K562 (cell line): ENCODE measurements around the gene PRRC2A. TPM values are rescaled to one million over a fixed set of nuclear protein-coding genes. Genes with fewer than 3 reads are reported as not detected.

Experiments used
- ATAC-seq: fragments of 200-7000 bp; cut with Tn5 transposase; 3 replicates; pipeline ENCODE4 v1.9.1; 2020; ENCODE audit warnings: moderate library complexity
- BruUV-seq: library from RNA; stranded (reverse); fragments of 400-500 nt; replicated peaks from 2 replicates; lab custom pipeline; 2021; lab: Mats Ljungman, UMichigan
- CTCF ChIA-PET: fragments of 300-600 bp; formaldehyde crosslinking; extraction: SDS; loops from one replicate; lab custom pipeline; 2021; ENCODE audit warnings: low intra/inter-chr PET ratio; lab: Yijun Ruan, JAX
- POLR2A ChIA-PET: fragments of 300-600, 350-650 bp; sonication (Branson Sonifier 250); formaldehyde crosslinking; extraction: SDS; loops from one replicate; lab custom pipeline; 2021; ENCODE audit warnings: antibody characterized with exemption, inconsistent platforms; lab: Yijun Ruan, JAX
- DNase-seq, 4 experiments: peaks; one replicate each; pipeline versions ENCODE4 v3.0.0 to v3.0.0-alpha.2; 2011 to 2018; ENCODE audit warnings: low spot score in 3 of 4, mixed read lengths in 3 of 4; ENCODE audit errors: extremely low read depth in 1 of 4
- FAIRE-seq: peaks from 2 replicates; lab custom pipeline; 2011; peaks lifted over from hg19 to GRCh38; lab: Jason Lieb, UNC
- H2AFZ ChIP-seq: 2 replicates; pipeline ENCODE4 v1.6.0; 2011; ENCODE audit warnings: low read depth, low read length, control low read depth, inconsistent platforms
- H3K27ac ChIP-seq: fragments of 200-600 bp; 3 replicates; pipeline ENCODE4 v1.8.0; 2011; ENCODE audit warnings: low read depth, mild to moderate bottlenecking, control low read depth, inconsistent platforms, low read length, moderate library complexity, mixed read lengths; ENCODE audit errors: extremely low read depth
- H3K27me3 ChIP-seq, 2 experiments: fragments of 300-600 bp in 1 of 2; 2 replicates in 1 of 2; 3 replicates in 1 of 2; pipeline versions ENCODE4 v1.6.0 to v1.8.0; 2011; ENCODE audit warnings: inconsistent platforms in 2 of 2, low read length in 2 of 2, mild to moderate bottlenecking in 1 of 2, mixed read lengths in 1 of 2, moderate library complexity in 1 of 2; ENCODE audit not compliant: control insufficient read depth in 2 of 2, insufficient read depth in 2 of 2
- H3K36me3 ChIP-seq: fragments of 300-600 bp; 3 replicates; pipeline ENCODE4 v1.8.0; 2011; ENCODE audit warnings: mild to moderate bottlenecking, low read length, inconsistent platforms; ENCODE audit not compliant: control insufficient read depth, insufficient read depth
- H3K4me1 ChIP-seq, 2 experiments: fragments of 200-600 bp in 1 of 2; replicated peaks in 1 of 2; 2 replicates in 1 of 2; 3 replicates in 1 of 2; pipeline versions ENCODE4 v1.5.1 to v1.8.0; 2011; ENCODE audit warnings: inconsistent platforms in 2 of 2, low read length in 2 of 2, mild to moderate bottlenecking in 1 of 2, mixed read lengths in 1 of 2, moderate library complexity in 1 of 2; ENCODE audit not compliant: control insufficient read depth in 2 of 2, insufficient read depth in 2 of 2
- H3K4me2 ChIP-seq: 2 replicates; pipeline ENCODE4 v1.6.1; 2011; ENCODE audit warnings: low read length, control low read depth, inconsistent platforms, mixed read lengths; ENCODE audit not compliant: insufficient read depth
- H3K4me3 ChIP-seq: fragments of 200-600 bp; sonication (generic), shearing (Covaris generic); 2 replicates; pipeline ENCODE4 v1.5.1; 2016; ENCODE audit warnings: control low read depth, inconsistent platforms
- H3K79me2 ChIP-seq: fragments of 200-600 bp; 3 replicates; pipeline ENCODE4 v1.8.0; 2011; ENCODE audit warnings: low read length, inconsistent platforms; ENCODE audit not compliant: control insufficient read depth, insufficient read depth
- H3K9ac ChIP-seq, 2 experiments: 2 replicates each; pipeline versions ENCODE4 v1.6.0 to v1.6.1; 2011; ENCODE audit warnings: low read depth in 2 of 2, low read length in 2 of 2, control low read depth in 1 of 2, inconsistent platforms in 1 of 2, mild to moderate bottlenecking in 1 of 2, mixed read lengths in 1 of 2; ENCODE audit not compliant: insufficient read depth in 1 of 2
- H3K9me1 ChIP-seq: one replicate; pipeline ENCODE4 v1.6.0; 2011; ENCODE audit warnings: inconsistent platforms, mild to moderate bottlenecking, low read length, moderate library complexity; ENCODE audit not compliant: control insufficient read depth, insufficient read depth
- H3K9me3 ChIP-seq: replicated peaks from 2 replicates; pipeline ENCODE4 v1.5.1; 2011; ENCODE audit warnings: low read depth, low read length, inconsistent platforms; ENCODE audit not compliant: control insufficient read depth, insufficient read depth
- H4K20me1 ChIP-seq: replicated peaks from 2 replicates; pipeline ENCODE4 v1.6.1; 2011; ENCODE audit warnings: low read length, inconsistent platforms, mixed read lengths; ENCODE audit not compliant: control insufficient read depth, insufficient read depth
- GABPA ChIP-seq: fragments of 200-800 bp; sonication (Bioruptor generic); conservative IDR thresholded peaks from 2 replicates; pipeline ENCODE4 v1.6.1; 2016; ENCODE audit warnings: low read depth, missing genetic modification characterization, missing compliant biosample characterization
- RAD51 ChIP-seq: fragments of 450-650 bp; IDR thresholded peaks from 2 replicates; pipeline ENCODE4 v1.7.1; 2016; ENCODE audit warnings: low read depth, mild to moderate bottlenecking, borderline replicate concordance
- SPI1 ChIP-seq: IDR thresholded peaks from 2 replicates; pipeline ENCODE4 v1.6.1; 2011; ENCODE audit warnings: low read depth, low read length, control low read depth, borderline replicate concordance
- TAL1 ChIP-seq: fragments of 450-650 bp; IDR thresholded peaks from 2 replicates; pipeline ENCODE4 v1.6.1; 2016; ENCODE audit warnings: mild to moderate bottlenecking
- ZBTB7A ChIP-seq: IDR thresholded peaks from 2 replicates; pipeline ENCODE4 v1.6.1; 2011; ENCODE audit warnings: low read depth, mild to moderate bottlenecking, low read length, moderate library complexity, borderline replicate concordance; ENCODE audit not compliant: control insufficient read depth
- ZNF12 ChIP-seq: sonication (generic); formaldehyde crosslinking; IDR thresholded peaks from 2 replicates; pipeline ENCODE4 v1.4.0; 2020; ENCODE audit warnings: mild to moderate bottlenecking, missing genetic modification reagents
- ZNF134 ChIP-seq: fragments of 250-450 bp; sonication (Bioruptor Pico); conservative IDR thresholded peaks from 2 replicates; pipeline ENCODE4 v1.4.0; 2020
- ZNF766 ChIP-seq: fragments of 200-800 bp; sonication (Bioruptor generic); conservative IDR thresholded peaks from 2 replicates; pipeline ENCODE4 v1.6.1; 2016; ENCODE audit warnings: missing genetic modification characterization, missing compliant biosample characterization
- whole genome bisulfite sequencing: fragments of 100-300 bp; shearing (Covaris generic); methylation state at CpG from one replicate; pipeline ENCODE4 v1.1.6; 2016; ENCODE audit warnings: low coverage, mixed read lengths; ENCODE audit not compliant: insufficient coverage; ENCODE audit errors: missing lambda C conversion rate; 5-methylcytosine and 5-hydroxymethylcytosine counted together
- in situ Hi-C: fragments of 300-500 bp; cut with MboI; formaldehyde crosslinking; loops from 4 replicates; pipeline ENCODE4 v1.15.0; 2018; ENCODE audit warnings: inconsistent platforms, mixed read lengths
- intact Hi-C: fragments of 100-400 bp; cut with micrococcal nuclease; formaldehyde crosslinking; loops from 2 replicates; pipeline ENCODE4 v1.14.2; 2022
- polyA plus RNA-seq, 8 experiments: library from polyadenylated mRNA; depleted of rRNA in 4 of 8; stranded (reverse) in 5 of 8; unstranded in 3 of 8; fragments of >200 nt; fragmentation: Nextera tagmentation in 2 of 8; fragmentation: Illumina TruSeq in 1 of 8; extraction: Ambion mirVana in 2 of 8; extraction: Trizol in 1 of 8; gene quantifications; 2 replicates each; pipeline versions ENCODE4 v1.2.1 to v1.2.3, GENCODE V29; 2011 to 2014; ENCODE audit warnings: inconsistent platforms in 1 of 8, missing spikeins in 1 of 8
- total RNA-seq, 7 experiments: library from RNA; depleted of rRNA in 6 of 7; stranded (reverse); fragments of >200 nt in 6 of 7; fragmentation: Illumina TruSeq in 2 of 7; extraction: Trizol in 2 of 7; gene quantifications; 2 replicates each; pipeline versions ENCODE4 v1.2.1 to v1.2.3, GENCODE V29; 2011 to 2021; ENCODE audit warnings: low replicate concordance in 1 of 7
- TF ChIP-seq, protein P1 (sequence below): fragments of 200-800 bp; sonication (Bioruptor generic); IDR thresholded peaks from 2 replicates; pipeline ENCODE4 v1.6.1; 2017; ENCODE audit warnings: missing genetic modification characterization, missing compliant biosample characterization
- TF ChIP-seq, protein P2 (sequence below): fragments of 200-400 bp; formaldehyde crosslinking; IDR thresholded peaks from 2 replicates; pipeline ENCODE4 v1.6.1; 2017; ENCODE audit warnings: mild to moderate bottlenecking, low read depth, low read length, moderate library complexity
- TF ChIP-seq, protein P3 (sequence below): fragments of 450-650 bp; IDR thresholded peaks from 2 replicates; pipeline ENCODE4 v1.6.1; 2018; ENCODE audit not compliant: partially characterized antibody
- TF ChIP-seq, protein P4 (sequence below): sonication (generic); formaldehyde crosslinking; IDR thresholded peaks from 2 replicates; pipeline ENCODE4 v1.5.0; 2020; ENCODE audit warnings: missing genetic modification reagents

The PRRC2A gene
- total and polyA plus RNA-seq, 9 of the 15 experiments (the other 6 are each of a cell fraction or from before 2014, with no cell fraction given) = 1.0 to 332 (median 63.0) TPM

DNA sequence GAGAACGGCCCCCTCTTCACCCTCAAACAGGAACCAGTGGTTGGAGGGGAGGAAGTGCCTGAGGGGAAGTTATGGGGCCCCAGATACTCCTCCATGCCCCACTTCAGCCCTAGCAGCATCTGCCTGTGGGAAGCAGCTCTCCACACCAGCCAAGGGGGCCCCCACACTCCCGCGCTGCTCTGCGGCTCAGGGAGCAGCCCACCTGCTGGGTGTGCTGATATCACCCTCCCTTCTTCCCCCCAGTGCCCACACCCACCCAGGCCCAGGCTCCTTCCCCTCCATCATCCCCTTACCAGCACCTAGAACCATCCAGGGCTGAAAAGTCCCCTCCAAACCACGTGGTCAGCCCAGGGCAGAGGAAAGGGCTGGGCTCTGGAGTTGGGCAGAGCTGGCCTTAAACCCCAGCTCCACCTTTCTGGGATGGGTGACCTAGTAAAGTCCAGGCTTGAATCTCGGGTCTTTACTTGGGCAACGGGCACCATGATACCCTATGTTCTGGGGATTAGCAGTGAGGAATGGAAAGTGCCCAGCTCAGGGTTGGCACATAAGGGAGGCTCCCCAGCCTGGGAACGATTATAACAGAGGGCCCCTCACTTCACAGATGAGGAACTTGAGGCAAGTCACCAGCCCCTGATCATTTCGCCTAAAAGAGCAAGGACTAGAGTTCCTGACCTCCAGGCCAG, 33.8 kb upstream of the PRRC2A start:
- in situ Hi-C loops = no loop called here
- intact Hi-C loops = loop anchor here (10.0 kb wide), 1 partner anchor 392 kb away; no protein-coding TSS in a partner anchor
- TF ChIP-seq, protein P1, sequence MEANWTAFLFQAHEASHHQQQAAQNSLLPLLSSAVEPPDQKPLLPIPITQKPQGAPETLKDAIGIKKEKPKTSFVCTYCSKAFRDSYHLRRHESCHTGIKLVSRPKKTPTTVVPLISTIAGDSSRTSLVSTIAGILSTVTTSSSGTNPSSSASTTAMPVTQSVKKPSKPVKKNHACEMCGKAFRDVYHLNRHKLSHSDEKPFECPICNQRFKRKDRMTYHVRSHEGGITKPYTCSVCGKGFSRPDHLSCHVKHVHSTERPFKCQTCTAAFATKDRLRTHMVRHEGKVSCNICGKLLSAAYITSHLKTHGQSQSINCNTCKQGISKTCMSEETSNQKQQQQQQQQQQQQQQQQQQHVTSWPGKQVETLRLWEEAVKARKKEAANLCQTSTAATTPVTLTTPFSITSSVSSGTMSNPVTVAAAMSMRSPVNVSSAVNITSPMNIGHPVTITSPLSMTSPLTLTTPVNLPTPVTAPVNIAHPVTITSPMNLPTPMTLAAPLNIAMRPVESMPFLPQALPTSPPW = peak; percentile 41
- TF ChIP-seq, protein P2, sequence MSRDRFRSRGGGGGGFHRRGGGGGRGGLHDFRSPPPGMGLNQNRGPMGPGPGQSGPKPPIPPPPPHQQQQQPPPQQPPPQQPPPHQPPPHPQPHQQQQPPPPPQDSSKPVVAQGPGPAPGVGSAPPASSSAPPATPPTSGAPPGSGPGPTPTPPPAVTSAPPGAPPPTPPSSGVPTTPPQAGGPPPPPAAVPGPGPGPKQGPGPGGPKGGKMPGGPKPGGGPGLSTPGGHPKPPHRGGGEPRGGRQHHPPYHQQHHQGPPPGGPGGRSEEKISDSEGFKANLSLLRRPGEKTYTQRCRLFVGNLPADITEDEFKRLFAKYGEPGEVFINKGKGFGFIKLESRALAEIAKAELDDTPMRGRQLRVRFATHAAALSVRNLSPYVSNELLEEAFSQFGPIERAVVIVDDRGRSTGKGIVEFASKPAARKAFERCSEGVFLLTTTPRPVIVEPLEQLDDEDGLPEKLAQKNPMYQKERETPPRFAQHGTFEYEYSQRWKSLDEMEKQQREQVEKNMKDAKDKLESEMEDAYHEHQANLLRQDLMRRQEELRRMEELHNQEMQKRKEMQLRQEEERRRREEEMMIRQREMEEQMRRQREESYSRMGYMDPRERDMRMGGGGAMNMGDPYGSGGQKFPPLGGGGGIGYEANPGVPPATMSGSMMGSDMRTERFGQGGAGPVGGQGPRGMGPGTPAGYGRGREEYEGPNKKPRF = no peak
- TF ChIP-seq, protein P3, sequence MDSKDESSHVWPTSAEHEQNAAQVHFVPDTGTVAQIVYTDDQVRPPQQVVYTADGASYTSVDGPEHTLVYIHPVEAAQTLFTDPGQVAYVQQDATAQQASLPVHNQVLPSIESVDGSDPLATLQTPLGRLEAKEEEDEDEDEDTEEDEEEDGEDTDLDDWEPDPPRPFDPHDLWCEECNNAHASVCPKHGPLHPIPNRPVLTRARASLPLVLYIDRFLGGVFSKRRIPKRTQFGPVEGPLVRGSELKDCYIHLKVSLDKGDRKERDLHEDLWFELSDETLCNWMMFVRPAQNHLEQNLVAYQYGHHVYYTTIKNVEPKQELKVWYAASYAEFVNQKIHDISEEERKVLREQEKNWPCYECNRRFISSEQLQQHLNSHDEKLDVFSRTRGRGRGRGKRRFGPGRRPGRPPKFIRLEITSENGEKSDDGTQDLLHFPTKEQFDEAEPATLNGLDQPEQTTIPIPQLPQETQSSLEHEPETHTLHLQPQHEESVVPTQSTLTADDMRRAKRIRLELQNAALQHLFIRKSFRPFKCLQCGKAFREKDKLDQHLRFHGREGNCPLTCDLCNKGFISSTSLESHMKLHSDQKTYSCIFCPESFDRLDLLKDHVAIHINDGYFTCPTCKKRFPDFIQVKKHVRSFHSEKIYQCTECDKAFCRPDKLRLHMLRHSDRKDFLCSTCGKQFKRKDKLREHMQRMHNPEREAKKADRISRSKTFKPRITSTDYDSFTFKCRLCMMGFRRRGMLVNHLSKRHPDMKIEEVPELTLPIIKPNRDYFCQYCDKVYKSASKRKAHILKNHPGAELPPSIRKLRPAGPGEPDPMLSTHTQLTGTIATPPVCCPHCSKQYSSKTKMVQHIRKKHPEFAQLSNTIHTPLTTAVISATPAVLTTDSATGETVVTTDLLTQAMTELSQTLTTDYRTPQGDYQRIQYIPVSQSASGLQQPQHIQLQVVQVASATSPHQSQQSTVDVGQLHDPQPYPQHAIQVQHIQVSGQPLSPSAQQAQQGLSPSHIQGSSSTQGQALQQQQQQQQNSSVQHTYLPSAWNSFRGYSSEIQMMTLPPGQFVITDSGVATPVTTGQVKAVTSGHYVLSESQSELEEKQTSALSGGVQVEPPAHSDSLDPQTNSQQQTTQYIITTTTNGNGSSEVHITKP = no peak
- TF ChIP-seq RAD51 = 0 out of 2 replicates have a peak, but pooled peaks have one; percentile 28
- no peak for TF ChIP-seq ZNF134 (CRISPR knock-in tag)
- peak; percentile 45; the same call in 1 of the 2 replicates for TF ChIP-seq GABPA
- TF ChIP-seq ZBTB7A = peak; percentile 44; the same call in 1 of the 2 replicates
- TF ChIP-seq, protein P4, sequence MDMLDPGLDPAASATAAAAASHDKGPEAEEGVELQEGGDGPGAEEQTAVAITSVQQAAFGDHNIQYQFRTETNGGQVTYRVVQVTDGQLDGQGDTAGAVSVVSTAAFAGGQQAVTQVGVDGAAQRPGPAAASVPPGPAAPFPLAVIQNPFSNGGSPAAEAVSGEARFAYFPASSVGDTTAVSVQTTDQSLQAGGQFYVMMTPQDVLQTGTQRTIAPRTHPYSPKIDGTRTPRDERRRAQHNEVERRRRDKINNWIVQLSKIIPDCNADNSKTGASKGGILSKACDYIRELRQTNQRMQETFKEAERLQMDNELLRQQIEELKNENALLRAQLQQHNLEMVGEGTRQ = peak; percentile 15; the same call in 1 of the 2 replicates
- peak; percentile 83 for TF ChIP-seq SPI1
- no peak for TF ChIP-seq TAL1
- no peak for TF ChIP-seq ZNF12 (CRISPR knock-in tag)
- TF ChIP-seq ZNF766 (CRISPR knock-in tag) = 0 out of 2 replicates have a peak, but pooled peaks have one; percentile 17

More for the DNA sequence above, 33.8 kb upstream of the PRRC2A start:
- CTCF ChIA-PET = no interaction called here
- no TSS peak for BruUV-seq
- Histone ChIP-seq H3K9me1 (no peaks in the 10 kb centered on the region), H3K4me2 (no peak overlapping the region), H3K27me3 (no peaks in the 10 kb centered on the region), H4K20me1 (no peaks in the 10 kb centered on the region), H3K9ac (peak overlapping the region in 1 of 2 experiments; percentile 18; a peak in 2 of 4 replicates), H3K79me2 (no peaks in the 10 kb centered on the region), H3K4me3 (no peak overlapping the region), H3K36me3 (no peaks in the 10 kb centered on the region), H3K9me3 (no peaks in the 10 kb centered on the region), H2AFZ (peak overlapping the region; percentile 51), H3K4me1 (peaks cover 27 to 30% of the 10 kb centered on the region in 2 experiments), H3K27ac (no peak overlapping the region)
- WGBS = 26% methylated on average over 9 of the region's 9 CpGs
- no peak for DNase-seq
- ATAC-seq = no peak
- no peak for FAIRE-seq
- POLR2A ChIA-PET = interaction anchor here (0.5 to 1.8 kb wide), 6 partner anchors 9 to 495 kb away, joined by 3 to 8 read pairs (median 4); partner anchors contain the start of gene DDX39B
